Kidney (tissue), 14 donors: ENCODE results near the gene NFYA. TPM values are rescaled to one million over a fixed set of nuclear protein-coding genes. Genes with fewer than 3 reads are reported as not detected.

Experiments used
- DNase-seq, 5 donors: peaks; one replicate each; pipeline ENCODE4 v3.0.0-alpha.2; 2013 to 2020
- FAIRE-seq: peaks from 2 replicates; lab custom pipeline; 2012; peaks lifted over from hg19 to GRCh38; lab: Jason Lieb, UNC
- H3K27ac ChIP-seq, 2 donors: one replicate each; pipeline ENCODE4 v1.7.0; 2013; ENCODE audit warnings: low read depth in 2 of 2, low read length in 2 of 2, inconsistent platforms in 1 of 2
- H3K27me3 ChIP-seq: one replicate; pipeline ENCODE4 v1.7.1; 2013; ENCODE audit warnings: low read length, inconsistent platforms; ENCODE audit not compliant: control insufficient read depth, insufficient read depth
- H3K36me3 ChIP-seq, 3 donors: one replicate each; pipeline versions ENCODE4 v1.7.0 to v1.7.1; 2013; ENCODE audit warnings: low read length in 3 of 3, control low read depth in 1 of 3, inconsistent platforms in 1 of 3; ENCODE audit not compliant: insufficient read depth in 3 of 3, control insufficient read depth in 2 of 3
- H3K4me1 ChIP-seq, 3 donors: one replicate each; pipeline versions ENCODE4 v1.7.0 to v1.7.1; 2013; ENCODE audit warnings: low read length in 3 of 3, inconsistent platforms in 1 of 3, low read depth in 1 of 3; ENCODE audit not compliant: control insufficient read depth in 2 of 3, insufficient read depth in 2 of 3
- H3K4me3 ChIP-seq, 3 donors: one replicate each; pipeline versions ENCODE4 v1.7.0 to v1.8.1; 2013; ENCODE audit warnings: low read length in 3 of 3, control low read depth in 1 of 3, inconsistent platforms in 1 of 3
- H3K9ac ChIP-seq, 3 donors: one replicate each; pipeline versions ENCODE4 v1.7.0 to v1.7.1; 2013; ENCODE audit warnings: low read length in 3 of 3, control low read depth in 1 of 3, inconsistent platforms in 1 of 3
- H3K9me3 ChIP-seq, 3 donors: one replicate each; pipeline versions ENCODE4 v1.7.0 to v1.7.1; 2013; ENCODE audit warnings: low read length in 3 of 3, control low read depth in 1 of 3, inconsistent platforms in 1 of 3; ENCODE audit not compliant: control insufficient read depth in 2 of 3, insufficient read depth in 1 of 3
- CTCF ChIP-seq: IDR thresholded peaks from 3 replicates; pipeline ENCODE4 v1.5.1; 2012; ENCODE audit warnings: mild to moderate bottlenecking, moderate library complexity, borderline replicate concordance; ENCODE audit not compliant: insufficient read depth; ENCODE audit errors: extremely low read depth
- intact Hi-C: fragments of 100-400 bp; cut with DNase I; formaldehyde crosslinking; loops from one replicate; pipeline ENCODE4 v1.11.1; 2022
- polyA plus RNA-seq: library from polyadenylated mRNA; stranded (reverse); fragments of 350-450 nt; fragmentation: Illumina TruSeq; extraction: RNeasy Lipid Tissue Mini Kit (QIAGEN cat#74804); gene quantifications from one replicate; pipeline ENCODE4 v1.2.3, GENCODE V29; 2014; ENCODE audit warnings: low read depth, low replicate concordance; ENCODE audit not compliant: insufficient read depth
- total RNA-seq: library from RNA; stranded (reverse); fragmentation: NEBNext Ultra II Directional; extraction: Animal tissue kit (Norgen Biotek cat#: 25700); gene quantifications from one replicate; pipeline ENCODE4 v1.2.1, GENCODE V29; 2021
- donor health status: control.
- donor health status: control.
- donor health status: control.
- donor health status: control.
- donor health status: control.
- donor health status: DM: yes; HTN: yes; CAD: no.
- donor health status: Normal renal cell carcinoma (clear cell type).

Gene NFYA
- total and polyA plus RNA-seq, 2 donors from 2014 or later, result 6.4 to 22.5 TPM

- Histone ChIP-seq H3K36me3 (peaks cover 0 to 14% (median 14%) of the 10 kb centered on the region in 3 donors), H3K27ac (no peak overlapping the region), H3K4me3 (no peak overlapping the region), H3K27me3 (no peaks in the 10 kb centered on the region), H3K4me1 (peaks cover 0 to 9% (median 5%) of the 10 kb centered on the region in 3 donors), H3K9ac (no peak overlapping the region), H3K9me3 (no peaks in the 10 kb centered on the region)
- FAIRE-seq (no peak), DNase-seq (no peak)
- TF ChIP-seq CTCF, result no peak
- intact Hi-C loops, result no loop called here
Observed at GRCh38 chr6:41032830-41033229, 39.9 kb upstream of the NFYA start.

DNA sequence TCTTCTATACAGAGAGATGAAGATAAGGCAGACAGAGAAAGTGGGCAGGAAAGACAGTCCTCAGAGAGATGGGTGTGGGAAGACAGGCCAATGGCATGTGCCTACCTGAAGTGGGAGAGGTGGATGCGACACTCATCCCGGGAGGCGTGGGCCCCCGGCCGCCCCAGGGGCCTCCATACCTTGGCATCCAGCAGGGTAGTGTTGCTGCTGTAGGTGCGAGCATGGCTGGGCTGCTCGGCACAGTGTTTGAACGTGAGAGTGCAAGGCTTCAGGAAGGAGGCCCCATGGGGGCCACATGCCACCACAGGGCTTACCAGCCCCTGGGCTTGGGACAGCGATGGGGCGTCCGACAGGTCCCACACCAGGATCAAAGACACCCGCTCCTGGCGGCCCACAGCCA lies 39.0 kb upstream of the NFYA start:
- Histone ChIP-seq H3K4me1 (peaks cover 0 to 9% (median 4%) of the 10 kb centered on the region in 3 donors), H3K36me3 (peaks cover 0 to 14% (median 14%) of the 10 kb centered on the region in 3 donors), H3K4me3 (no peak overlapping the region), H3K9ac (no peak overlapping the region), H3K9me3 (no peaks in the 10 kb centered on the region), H3K27me3 (no peaks in the 10 kb centered on the region), H3K27ac (no peak overlapping the region)
- intact Hi-C loops, result no loop called here
- DNase-seq (no peak), FAIRE-seq (no peak)
- TF ChIP-seq CTCF, result no peak

- no peak for FAIRE-seq
- peaks cover 0 to 21% (median 6%) of the 10 kb centered on the region in 3 donors for H3K4me1 ChIP-seq
- TF ChIP-seq CTCF, result no peak
Observed at GRCh38 chr6:41036186-41036585, 36.6 kb upstream of the NFYA start.

GRCh38 chr6:41036601-41037000 lies 36.2 kb upstream of the NFYA start:
- Histone ChIP-seq H3K9ac (no peak overlapping the region), H3K4me3 (peak overlapping the region in 2 of 3 donors; percentile 65 to 72), H3K27me3 (no peaks in the 10 kb centered on the region), H3K36me3 (peaks cover 0 to 10% (median 8%) of the 10 kb centered on the region in 3 donors), H3K27ac (peak overlapping the region in 1 of 2 donors; percentile 38), H3K4me1 (peaks cover 0 to 21% (median 6%) of the 10 kb centered on the region in 3 donors), H3K9me3 (no peaks in the 10 kb centered on the region)
- intact Hi-C loops, result no loop called here
- no peak for TF ChIP-seq CTCF
- no peak for DNase-seq
- FAIRE-seq, result no peak

More at GRCh38 chr6:41036186-41036585, 36.6 kb upstream of the NFYA start:
- H3K27me3 ChIP-seq, result no peaks in the 10 kb centered on the region
- no peak overlapping the region for H3K9ac ChIP-seq
- no peak for DNase-seq
- H3K36me3 ChIP-seq, result peaks cover 0 to 11% (median 11%) of the 10 kb centered on the region in 3 donors
- no peaks in the 10 kb centered on the region for H3K9me3 ChIP-seq
- no peak overlapping the region for H3K27ac ChIP-seq
- peak overlapping the region in 2 of 3 donors; percentile 65 to 72 for H3K4me3 ChIP-seq
- intact Hi-C loops, result no loop called here
